HepG2 (cell line): Measurements from ENCODE around the gene LRP1-AS. TPM values are rescaled to one million over a fixed set of nuclear protein-coding genes. Genes with fewer than 3 reads are reported as not detected.

Source experiments
- BRCA1 ChIP-seq: sonication (generic); formaldehyde crosslinking; IDR thresholded peaks from 2 replicates; pipeline ENCODE4 v1.4.0; 2020; ENCODE audit warnings: missing genetic modification reagents
- GFI1 ChIP-seq: sonication (generic); formaldehyde crosslinking; IDR thresholded peaks from 2 replicates; pipeline ENCODE4 v1.5.0; 2020; ENCODE audit warnings: missing genetic modification reagents, mild to moderate bottlenecking, borderline replicate concordance
- HIC2 ChIP-seq: sonication (generic); formaldehyde crosslinking; IDR thresholded peaks from 2 replicates; pipeline ENCODE4 v1.9.0; 2022; ENCODE audit warnings: low read depth, missing genetic modification reagents
- ISL2 ChIP-seq: sonication (generic); formaldehyde crosslinking; IDR thresholded peaks from 2 replicates; pipeline ENCODE4 v1.5.0; 2020; ENCODE audit warnings: missing genetic modification reagents
- KDM3A ChIP-seq: IDR thresholded peaks from 2 replicates; pipeline ENCODE4 v1.6.1; 2018; ENCODE audit warnings: low read depth, missing compliant biosample characterization
- MAFF ChIP-seq: IDR thresholded peaks from 2 replicates; pipeline ENCODE4 v1.6.1; 2011; ENCODE audit warnings: low read depth, low read length, improper control_type of control experiment
- NBN ChIP-seq: fragments of 450-650 bp; conservative IDR thresholded peaks from 2 replicates; pipeline ENCODE4 v1.6.1; 2017
- PAX8 ChIP-seq: sonication (generic); formaldehyde crosslinking; IDR thresholded peaks from 2 replicates; pipeline ENCODE4 v1.8.0; 2022; ENCODE audit warnings: mild to moderate bottlenecking, missing genetic modification reagents, borderline replicate concordance
- PRDM4 ChIP-seq: sonication (generic); formaldehyde crosslinking; IDR thresholded peaks from 2 replicates; pipeline ENCODE4 v1.9.0; 2021; ENCODE audit warnings: missing genetic modification reagents, borderline replicate concordance
- PTBP1 ChIP-seq: fragments of 200-400 bp; formaldehyde crosslinking; IDR thresholded peaks from 2 replicates; pipeline ENCODE4 v1.6.1; 2018; ENCODE audit warnings: low read length, low read depth; ENCODE audit not compliant: poor library complexity, severe bottlenecking
- RBFOX2 ChIP-seq: fragments of 200-400 bp; formaldehyde crosslinking; IDR thresholded peaks from 2 replicates; pipeline ENCODE4 v1.6.1; 2017; ENCODE audit warnings: low read depth, mild to moderate bottlenecking, low read length
- RNF2 ChIP-seq: fragments of 450-650 bp; conservative IDR thresholded peaks from 2 replicates; pipeline ENCODE4 v1.6.1; 2016; ENCODE audit warnings: low read depth
- RORA ChIP-seq: sonication (generic); formaldehyde crosslinking; IDR thresholded peaks from 2 replicates; pipeline ENCODE4 v1.5.0; 2020; ENCODE audit warnings: mild to moderate bottlenecking, missing genetic modification reagents, moderate library complexity
- SCMH1 ChIP-seq: sonication (generic); formaldehyde crosslinking; IDR thresholded peaks from 2 replicates; pipeline ENCODE4 v1.9.0; 2021; ENCODE audit warnings: missing genetic modification reagents, mild to moderate bottlenecking, borderline replicate concordance
- ZBTB39 ChIP-seq: sonication (generic); formaldehyde crosslinking; IDR thresholded peaks from 2 replicates; pipeline ENCODE4 v1.5.0; 2020; ENCODE audit warnings: missing genetic modification reagents
- ZFP1 ChIP-seq: IDR thresholded peaks from 2 replicates; pipeline ENCODE4 v1.6.1; 2016
- ZNF160 ChIP-seq: sonication (generic); formaldehyde crosslinking; IDR thresholded peaks from 2 replicates; pipeline ENCODE4 v1.8.0; 2022; ENCODE audit warnings: mild to moderate bottlenecking, inconsistent platforms, missing genetic modification reagents
- ZNF17 ChIP-seq: sonication (generic); formaldehyde crosslinking; IDR thresholded peaks from 2 replicates; pipeline ENCODE4 v1.5.0; 2020; ENCODE audit warnings: mild to moderate bottlenecking, missing genetic modification reagents
- ZNF335 ChIP-seq: sonication (generic); formaldehyde crosslinking; IDR thresholded peaks from 2 replicates; pipeline ENCODE4 v1.4.0; 2020; ENCODE audit warnings: missing genetic modification reagents
- ZNF460 ChIP-seq: sonication (generic); formaldehyde crosslinking; IDR thresholded peaks from 2 replicates; pipeline ENCODE4 v1.5.1; 2020; ENCODE audit warnings: missing genetic modification reagents, mild to moderate bottlenecking, borderline replicate concordance
- ZNF598 ChIP-seq: sonication (generic); formaldehyde crosslinking; IDR thresholded peaks from 2 replicates; pipeline ENCODE4 v1.5.1; 2020; ENCODE audit warnings: mild to moderate bottlenecking, missing genetic modification reagents, borderline replicate concordance
- ZNF670 ChIP-seq: sonication (generic); formaldehyde crosslinking; IDR thresholded peaks from 2 replicates; pipeline ENCODE4 v1.8.0; 2022; ENCODE audit warnings: mild to moderate bottlenecking, missing genetic modification reagents, borderline replicate concordance
- ZNF746 ChIP-seq: sonication (generic); formaldehyde crosslinking; IDR thresholded peaks from 2 replicates; pipeline ENCODE4 v1.8.0; 2022; ENCODE audit warnings: mild to moderate bottlenecking, missing genetic modification reagents
- ZNF891 ChIP-seq: sonication (generic); formaldehyde crosslinking; IDR thresholded peaks from 2 replicates; pipeline ENCODE4 v1.5.0; 2020; ENCODE audit warnings: mild to moderate bottlenecking, missing genetic modification reagents
- polyA plus RNA-seq, 8 experiments: library from polyadenylated mRNA; depleted of rRNA in 3 of 8; stranded (reverse) in 7 of 8; unstranded in 1 of 8; fragments of >200 nt; fragmentation: Illumina TruSeq in 4 of 8; extraction: Trizol in 4 of 8; gene quantifications; 2 replicates each; pipeline versions ENCODE4 v1.2.1 to v1.2.3, GENCODE V29; 2011 to 2016; ENCODE audit warnings: low read depth in 4 of 8, missing spikeins in 1 of 8, mixed read lengths in 1 of 8; ENCODE audit not compliant: insufficient read depth in 1 of 8
- total RNA-seq, 5 experiments: library from RNA; depleted of rRNA; stranded (reverse); fragments of >200 nt; fragmentation: Illumina TruSeq; extraction: Trizol; gene quantifications; 2 replicates each; pipeline ENCODE4 v1.2.3, GENCODE V29; 2016; ENCODE audit warnings: low read depth in 1 of 5

LRP1-AS gene
- total and polyA plus RNA-seq, 2 of the 13 experiments (the other 11 are each of a cell fraction or from before 2014, with no cell fraction given): 0.20 TPM; not detected in 1

- TF ChIP-seq PRDM4 (CRISPR knock-in tag) (no peak), ZNF670 (CRISPR knock-in tag) (no peak), GFI1 (CRISPR knock-in tag) (no peak), ISL2 (no peak), ZNF460 (CRISPR knock-in tag) (no peak), ZNF335 (CRISPR knock-in tag) (no peak), KDM3A (peak; percentile 69; the same call in 1 of the 2 replicates), RORA (CRISPR knock-in tag) (no peak), ZBTB39 (CRISPR knock-in tag) (no peak), ZNF160 (CRISPR knock-in tag) (no peak), SCMH1 (CRISPR knock-in tag) (no peak), ZFP1 (CRISPR knock-in tag) (no peak), PAX8 (CRISPR knock-in tag) (no peak), ZNF598 (CRISPR knock-in tag) (no peak), NBN (no peak), PTBP1 (no peak), RBFOX2 (no peak), RNF2 (no peak), BRCA1 (no peak), ZNF891 (CRISPR knock-in tag) (no peak; the same call in 1 of the 2 replicates), HIC2 (CRISPR knock-in tag) (no peak), MAFF (no peak), ZNF17 (CRISPR knock-in tag) (no peak), ZNF746 (CRISPR knock-in tag) (no peak)
These were observed 25.7 kb upstream of the LRP1-AS start (continued) for GRCh38 chr12:57173089-57173488.
